Skeletal muscle satellite cell (primary cell): ENCODE data around the gene BCL2L13. TPM values are rescaled to one million over a fixed set of nuclear protein-coding genes. Genes with fewer than 3 reads are reported as not detected.

Source experiments
- H3K27me3 ChIP-seq: 2 replicates; pipeline ENCODE4 v1.7.0; 2013; ENCODE audit warnings: low read length; ENCODE audit not compliant: control insufficient read depth, insufficient read depth
- H3K36me3 ChIP-seq: 2 replicates; pipeline ENCODE4 v1.7.0; 2013; ENCODE audit warnings: mild to moderate bottlenecking, control low read depth, low read length; ENCODE audit not compliant: insufficient read depth
- H3K4me1 ChIP-seq: 2 replicates; pipeline ENCODE4 v1.7.0; 2013; ENCODE audit warnings: low read length; ENCODE audit not compliant: control insufficient read depth, insufficient read depth
- H3K4me2 ChIP-seq: 2 replicates; pipeline ENCODE4 v1.7.0; 2013; ENCODE audit warnings: mild to moderate bottlenecking, low read length
- H3K4me3 ChIP-seq: 2 replicates; pipeline ENCODE4 v1.7.0; 2013; ENCODE audit warnings: low read length
- H3K9ac ChIP-seq: 2 replicates; pipeline ENCODE4 v1.7.0; 2013; ENCODE audit warnings: mild to moderate bottlenecking, low read depth, low read length, moderate library complexity
- H3K9me3 ChIP-seq: replicated peaks from 2 replicates; pipeline ENCODE4 v1.7.0; 2013; ENCODE audit warnings: mild to moderate bottlenecking, control low read depth, low read length
- small RNA-seq: library from RNA; depleted of rRNA; stranded (forward); fragments of <200 nt; gene quantifications from one replicate; pipeline ENCODE3, GENCODE V24; 2012

BCL2L13 gene

DNA sequence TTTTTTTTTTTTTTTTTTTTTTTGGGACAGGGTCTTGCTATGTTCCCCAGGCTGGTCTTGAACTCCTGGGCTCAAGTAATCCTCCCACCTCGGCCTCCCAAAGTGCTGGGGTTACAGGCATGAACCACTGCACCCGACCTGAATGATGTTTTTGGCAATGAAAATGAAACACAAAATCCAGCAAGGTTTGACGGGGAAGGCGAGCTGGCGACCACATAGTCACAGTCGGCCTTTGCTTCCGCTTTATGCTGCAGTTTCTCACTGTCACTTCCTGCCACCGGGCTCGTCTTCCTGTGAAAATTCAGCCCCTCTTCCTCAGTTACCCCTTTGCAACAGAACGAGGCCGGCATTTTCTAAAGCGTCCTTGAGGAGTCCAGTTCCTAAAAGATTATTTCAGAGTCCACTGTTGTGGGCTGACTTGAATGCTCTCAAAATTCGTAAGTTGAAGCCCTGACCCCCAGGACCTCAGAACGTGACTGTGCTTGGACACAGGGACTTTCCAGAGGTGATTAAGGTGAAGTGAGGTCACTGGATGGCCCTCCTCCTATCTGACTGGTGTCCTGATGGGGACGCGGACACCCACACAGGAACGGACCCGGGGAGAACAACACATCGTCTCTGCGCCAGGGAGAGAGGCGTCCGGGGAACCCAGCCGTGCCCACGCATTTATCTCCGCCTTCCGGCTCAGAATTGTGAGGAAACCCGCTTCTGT lies 138.6 kb downstream of the BCL2L13 start:
- Histone ChIP-seq H3K9ac (no peak overlapping the region), H3K4me2 (no peak overlapping the region), H3K9me3 (no peaks in the 10 kb centered on the region), H3K4me1 (peaks cover 30% of the 10 kb centered on the region), H3K27me3 (no peaks in the 10 kb centered on the region), H3K36me3 (no peaks in the 10 kb centered on the region), H3K4me3 (no peak overlapping the region)

DNA sequence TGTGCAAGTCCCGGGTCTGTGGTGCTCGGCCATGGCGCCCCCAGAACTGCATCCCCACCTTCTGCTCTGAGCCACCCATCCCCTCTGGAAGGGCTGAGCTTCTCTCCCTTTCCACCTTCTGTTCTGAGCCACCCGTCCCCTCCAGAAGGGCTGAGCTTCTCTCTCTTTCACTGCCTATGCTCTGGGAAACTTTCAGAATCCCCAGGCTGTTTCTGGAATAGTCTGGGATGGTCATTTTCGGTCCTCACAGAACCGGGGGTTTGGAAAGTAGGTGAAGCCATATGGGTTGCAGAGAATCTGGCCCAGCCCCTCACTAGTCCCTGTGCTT lies 139.1 kb downstream of the BCL2L13 start:
- no peak overlapping the region for H3K9ac ChIP-seq
- H3K36me3 ChIP-seq = no peaks in the 10 kb centered on the region
- no peak overlapping the region for H3K4me3 ChIP-seq
- no peak overlapping the region for H3K4me2 ChIP-seq
- H3K9me3 ChIP-seq = no peaks in the 10 kb centered on the region
- no peaks in the 10 kb centered on the region for H3K27me3 ChIP-seq
- peaks cover 27% of the 10 kb centered on the region for H3K4me1 ChIP-seq

- no peak overlapping the region for H3K4me3 ChIP-seq
- H3K9me3 ChIP-seq = no peaks in the 10 kb centered on the region
- H3K36me3 ChIP-seq = no peaks in the 10 kb centered on the region
- H3K4me1 ChIP-seq = peaks cover 24% of the 10 kb centered on the region
- no peak overlapping the region for H3K4me2 ChIP-seq
- no peaks in the 10 kb centered on the region for H3K27me3 ChIP-seq
- no peak overlapping the region for H3K9ac ChIP-seq
Observed at GRCh38 chr22:17778412-17778976, 139.9 kb downstream of the BCL2L13 start.

GRCh38 chr22:17779286-17780115 lies 140.9 kb downstream of the BCL2L13 start:
- Histone ChIP-seq H3K36me3 (no peaks in the 10 kb centered on the region), H3K4me2 (no peak overlapping the region), H3K9me3 (no peaks in the 10 kb centered on the region), H3K9ac (no peak overlapping the region), H3K4me1 (peaks cover 22% of the 10 kb centered on the region), H3K27me3 (no peaks in the 10 kb centered on the region), H3K4me3 (no peak overlapping the region)

DNA sequence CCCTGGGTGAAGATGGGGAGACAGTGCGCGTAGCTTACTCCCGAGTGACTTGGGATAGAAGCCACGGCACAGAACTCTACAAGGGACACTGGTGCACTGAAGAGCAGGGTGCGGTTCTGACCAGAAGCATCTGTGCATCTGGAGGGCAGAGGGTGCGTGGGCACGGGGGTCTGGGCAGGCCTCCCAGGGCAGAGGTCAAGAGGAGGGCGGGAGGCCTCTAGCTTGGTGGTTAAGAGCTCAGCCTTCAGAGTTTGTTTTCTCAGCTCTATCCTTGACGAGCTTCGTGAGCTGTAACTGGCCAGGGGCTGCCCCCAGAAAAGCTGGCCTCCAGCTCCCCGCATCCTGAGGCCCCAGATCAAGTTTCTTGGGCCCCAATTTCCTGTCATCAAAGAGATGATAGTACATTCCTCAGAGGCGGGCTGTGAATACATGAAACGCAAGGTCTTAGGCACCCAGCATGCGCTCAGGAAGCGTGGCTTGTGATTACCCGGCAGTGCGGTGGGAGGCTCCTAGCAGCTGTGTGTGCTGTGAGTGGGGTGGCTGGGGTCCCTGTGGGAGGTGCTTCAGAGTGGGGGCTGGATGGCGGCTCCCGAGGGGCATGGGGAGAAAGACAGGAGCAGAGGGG lies 141.7 kb downstream of the BCL2L13 start:
- Histone ChIP-seq H3K4me1 (peaks cover 22% of the 10 kb centered on the region), H3K4me3 (no peak overlapping the region), H3K4me2 (no peak overlapping the region), H3K9ac (no peak overlapping the region), H3K27me3 (no peaks in the 10 kb centered on the region), H3K9me3 (no peaks in the 10 kb centered on the region), H3K36me3 (no peaks in the 10 kb centered on the region)

Small RNA genes lying within 50 kb of the gene (small RNA-seq; reads per million reads assigned to genes)
- gene MIR3198-1 = not detected
